ENCODE data around the gene C1QTNF6. TPM values are rescaled to one million over a fixed set of nuclear protein-coding genes. Genes with fewer than 3 reads are reported as not detected.

Gene C1QTNF6
- total RNA-seq, 1 donor from 2014 or later = 8.2 TPM

Other genes with a start within 250 kb of the C1QTNF6 start
- gene TST, start 168.8 kb downstream of the C1QTNF6 start, total RNA-seq = 7.2 TPM in 2 replicates
- 15.6 and 17.7 TPM in 2 replicates for gene MPST, start 168.5 kb downstream of the C1QTNF6 start, total RNA-seq
- gene KCTD17, start 136.5 kb downstream of the C1QTNF6 start, total RNA-seq = 28.9 and 29.4 TPM in 2 replicates
- gene TMPRSS6, start 78.5 kb downstream of the C1QTNF6 start, total RNA-seq = 4.6 and 5.4 TPM in 2 replicates
- gene IL2RB, start 38.3 kb downstream of the C1QTNF6 start, total RNA-seq = 11.0 and 12.7 TPM in 2 replicates
- gene SSTR3, start 24.2 kb upstream of the C1QTNF6 start, total RNA-seq = 1.7 and 1.8 TPM in 2 replicates
- 518 and 557 TPM in 2 replicates for gene RAC2, start 56.0 kb upstream of the C1QTNF6 start, total RNA-seq
- gene CYTH4, start 94.3 kb upstream of the C1QTNF6 start, total RNA-seq = 37.2 and 40.3 TPM in 2 replicates
- not detected in 2 replicates for gene ELFN2, start 239.2 kb upstream of the C1QTNF6 start, total RNA-seq